GM19468 (cell line): ENCODE measurements around the gene TTC6.

ENCODE experiments used
- ATAC-seq: cut with Tn5 transposase; IDR thresholded peaks from one replicate; pipeline ENCODE4 v1.9.1; 2021; ENCODE audit warnings: mild to moderate bottlenecking, moderate library complexity, moderate number of reproducible peaks; ENCODE audit not compliant: unreplicated experiment; ENCODE audit errors: extremely low read depth

TTC6 gene

DNA sequence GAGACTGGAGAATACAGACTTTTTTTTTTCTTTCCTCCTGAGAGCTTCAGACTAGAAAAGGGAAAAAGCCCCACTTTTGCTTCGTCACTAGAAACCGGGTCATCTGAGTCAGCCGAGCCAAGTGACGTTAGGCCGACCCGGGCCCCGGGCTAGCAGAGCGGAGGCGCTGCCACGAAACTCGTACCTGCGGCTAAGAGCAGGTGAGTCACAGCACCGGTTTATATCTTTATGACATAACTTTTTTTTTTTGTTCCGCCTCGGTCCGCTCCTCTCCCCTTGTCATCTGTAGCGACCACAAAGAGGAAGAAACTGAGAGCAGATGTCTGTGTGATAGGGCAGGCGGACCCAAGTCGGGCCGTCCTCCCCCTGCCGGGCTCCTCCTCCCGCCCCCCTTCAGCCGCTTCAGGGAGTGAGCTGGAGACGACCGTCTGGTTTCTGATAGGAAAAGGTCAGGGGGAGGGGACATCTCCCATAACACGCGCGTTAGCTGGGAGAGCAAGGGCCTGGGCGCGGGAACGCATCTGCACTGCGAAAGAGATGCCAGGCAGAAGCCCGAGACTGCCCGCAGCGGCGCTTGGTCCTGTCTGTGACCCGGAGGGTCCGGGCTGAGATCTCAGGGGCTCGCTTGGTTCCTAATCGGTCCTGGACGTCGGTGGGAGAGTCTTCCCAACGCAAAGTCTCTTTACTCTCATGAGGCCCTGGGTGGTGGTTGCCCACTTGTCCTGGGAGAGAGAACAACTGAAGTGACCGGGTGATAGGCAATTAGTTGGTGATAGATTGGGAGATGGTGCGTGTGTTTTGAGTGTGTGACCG is 586 bp downstream of the TTC6 start:
- no peak for ATAC-seq

DNA sequence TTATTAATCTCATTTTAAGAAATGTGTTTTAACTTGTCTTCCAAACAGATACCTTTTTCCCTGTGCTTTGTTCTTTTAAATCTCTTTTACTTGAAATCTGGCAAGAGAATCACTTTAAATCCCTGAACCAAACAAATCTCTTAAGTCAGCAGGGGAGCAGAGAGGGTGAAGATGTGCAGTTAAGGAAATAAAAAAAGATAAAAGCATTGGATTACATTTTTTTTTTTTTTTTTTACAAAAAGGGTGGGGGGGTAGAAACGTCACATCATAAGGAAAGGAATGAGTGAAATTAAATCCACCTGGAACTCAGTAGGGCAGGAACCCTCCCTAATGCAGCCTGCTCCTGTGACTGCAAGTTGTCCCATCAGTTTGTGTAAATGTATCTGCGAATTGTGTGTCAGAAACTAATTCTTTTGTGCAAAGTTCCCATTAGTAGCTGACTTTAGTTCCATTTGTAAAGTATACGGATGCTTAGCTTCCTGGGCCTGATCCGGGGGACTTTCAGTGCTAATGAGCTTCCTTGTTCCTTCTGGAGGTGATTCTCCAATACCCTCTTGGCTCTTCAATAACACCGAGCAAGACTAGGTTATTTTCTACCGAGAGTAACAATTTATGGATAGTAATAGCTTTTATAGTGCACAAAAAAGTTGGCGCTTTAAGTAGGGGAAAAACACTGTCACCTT is 1.5 kb downstream of the TTC6 start:
- ATAC-seq: no peak

DNA sequence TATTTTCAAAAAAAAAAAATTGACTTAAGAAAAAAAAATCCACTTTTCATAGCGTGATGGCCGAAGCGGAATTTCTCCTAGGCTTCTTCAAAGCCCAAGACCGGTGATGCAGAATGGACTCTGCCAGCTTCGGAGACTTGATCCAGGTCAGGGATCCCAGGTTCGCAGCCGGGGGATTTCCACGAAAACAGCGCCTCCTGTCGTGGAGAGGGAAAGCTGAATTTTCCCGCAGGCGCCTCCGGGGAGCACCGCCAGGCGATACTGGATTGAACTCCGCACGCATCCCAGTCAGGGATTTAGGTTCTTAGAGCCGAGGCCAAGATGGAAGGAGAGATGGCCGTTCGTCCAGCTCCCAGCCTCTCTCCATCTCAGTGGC is 2.1 kb downstream of the TTC6 start:
- no peak for ATAC-seq

DNA sequence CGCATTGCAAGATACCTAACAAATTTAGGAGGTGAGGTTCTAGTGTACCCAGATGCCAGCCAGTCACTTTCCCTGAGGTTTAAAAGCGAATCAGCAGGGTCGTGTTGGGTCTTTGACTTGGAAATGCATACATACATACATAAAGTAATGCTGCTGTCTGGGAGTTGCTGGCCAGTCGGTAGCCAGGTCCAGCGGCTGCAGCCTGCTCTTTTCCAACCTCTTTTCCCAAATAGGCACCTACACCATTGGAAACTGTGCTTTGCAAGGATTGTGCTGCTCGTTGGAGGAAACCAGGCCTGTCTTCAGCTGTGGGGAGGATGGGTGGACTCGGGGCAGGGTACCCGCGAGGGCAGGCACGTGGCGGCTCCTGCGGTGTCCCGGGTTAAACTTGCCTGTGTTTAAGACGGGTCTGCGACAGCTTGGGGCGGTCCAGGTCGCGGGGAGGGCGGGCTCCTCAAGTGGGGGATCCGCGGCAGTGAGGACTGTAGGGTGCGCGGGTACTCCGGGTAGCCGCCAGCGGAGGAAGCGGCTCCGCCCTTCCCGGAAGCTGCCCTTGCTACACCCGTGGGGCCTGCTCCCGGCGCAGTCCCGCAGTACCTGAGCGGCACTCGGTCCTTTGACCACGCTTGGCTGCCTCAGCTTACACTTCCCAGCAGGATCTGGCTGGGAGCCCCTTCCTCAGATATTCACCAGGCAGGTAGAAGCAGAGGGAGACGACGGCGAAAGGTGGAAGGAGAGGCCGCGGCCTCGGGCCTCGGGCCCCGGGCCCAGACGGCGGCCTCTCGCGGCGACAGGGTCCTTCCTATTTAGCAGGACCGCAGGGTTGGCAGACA is 2.7 kb downstream of the TTC6 start:
- no peak for ATAC-seq

DNA sequence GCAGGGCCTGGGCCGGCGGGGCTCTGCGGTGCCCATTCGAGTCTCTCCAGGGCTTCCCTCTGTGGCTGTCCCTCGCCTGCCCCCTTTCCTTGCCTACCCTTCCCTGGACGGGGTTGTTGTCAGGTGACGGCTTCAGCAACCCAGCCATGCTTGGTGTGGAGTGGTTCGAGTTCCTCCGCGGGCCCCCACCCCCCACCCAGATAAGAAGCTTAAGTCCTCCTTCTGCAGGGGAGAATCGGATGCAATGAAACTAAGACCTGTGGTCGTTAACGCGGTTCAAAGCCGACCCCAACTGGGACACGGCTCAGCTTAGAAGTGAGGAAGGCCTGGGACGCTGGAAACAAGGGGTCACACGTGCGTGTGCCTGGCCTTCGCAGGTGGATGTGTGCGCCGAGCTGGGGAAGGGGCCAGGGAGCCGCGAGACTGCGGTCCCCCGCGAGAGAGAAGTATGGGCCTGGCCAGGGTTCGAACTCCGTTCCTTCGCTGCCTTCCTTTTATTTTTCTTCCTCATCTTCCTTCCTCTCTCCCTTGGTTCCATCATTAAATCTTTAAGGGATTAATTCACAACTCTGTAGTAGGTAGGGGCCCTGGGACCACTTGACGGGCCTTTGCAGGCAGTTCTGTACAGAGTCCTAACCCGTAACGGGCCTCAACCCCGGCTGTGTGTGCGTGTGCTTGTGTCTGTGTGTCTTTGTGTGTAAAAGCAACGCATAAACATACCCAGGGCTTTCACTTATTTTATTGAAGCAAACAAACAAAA is 3.5 kb downstream of the TTC6 start:
- ATAC-seq: no peak

DNA sequence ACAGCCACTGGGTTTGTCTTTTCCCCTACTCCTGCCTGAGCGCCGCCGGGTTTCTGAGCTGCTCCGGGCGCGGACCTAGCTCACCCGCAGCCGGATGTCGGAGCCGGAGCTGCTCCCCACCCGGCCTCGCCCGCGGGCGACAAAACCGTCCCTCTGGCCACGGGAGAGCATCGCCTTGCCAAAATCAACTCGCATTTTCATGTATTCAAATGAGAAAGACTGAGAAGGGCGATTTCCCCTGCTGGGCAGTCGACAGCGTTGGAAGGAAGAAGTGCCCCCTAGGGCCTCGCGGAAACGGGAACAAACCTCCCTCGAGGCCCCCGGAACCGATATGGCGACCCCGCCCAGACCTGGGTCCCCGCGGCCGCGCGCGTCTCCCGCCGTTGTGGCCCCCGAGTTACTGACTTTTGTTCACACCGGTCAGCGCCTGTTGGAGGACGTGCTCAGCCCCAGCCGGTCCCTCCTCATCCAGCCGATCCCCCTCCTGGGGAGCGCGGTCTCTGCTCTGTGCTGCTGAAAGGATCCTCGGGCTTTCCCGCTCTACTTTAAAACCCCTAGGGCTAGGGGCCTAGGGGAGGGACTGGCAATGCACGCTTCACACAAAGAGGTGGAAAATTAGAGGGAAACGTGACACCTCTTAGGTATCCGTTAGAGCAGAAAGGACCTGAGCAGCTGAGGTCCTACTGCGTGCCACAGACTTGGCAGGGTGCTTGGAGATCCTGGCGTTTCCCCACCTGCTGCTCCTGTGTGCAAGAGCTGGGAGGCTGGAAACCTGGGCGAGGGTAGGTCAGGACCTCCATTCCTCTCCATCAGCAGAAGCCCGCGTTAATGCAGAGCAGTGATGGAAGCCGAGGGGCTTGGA is 4.3 kb downstream of the TTC6 start:
- ATAC-seq: no peak

DNA sequence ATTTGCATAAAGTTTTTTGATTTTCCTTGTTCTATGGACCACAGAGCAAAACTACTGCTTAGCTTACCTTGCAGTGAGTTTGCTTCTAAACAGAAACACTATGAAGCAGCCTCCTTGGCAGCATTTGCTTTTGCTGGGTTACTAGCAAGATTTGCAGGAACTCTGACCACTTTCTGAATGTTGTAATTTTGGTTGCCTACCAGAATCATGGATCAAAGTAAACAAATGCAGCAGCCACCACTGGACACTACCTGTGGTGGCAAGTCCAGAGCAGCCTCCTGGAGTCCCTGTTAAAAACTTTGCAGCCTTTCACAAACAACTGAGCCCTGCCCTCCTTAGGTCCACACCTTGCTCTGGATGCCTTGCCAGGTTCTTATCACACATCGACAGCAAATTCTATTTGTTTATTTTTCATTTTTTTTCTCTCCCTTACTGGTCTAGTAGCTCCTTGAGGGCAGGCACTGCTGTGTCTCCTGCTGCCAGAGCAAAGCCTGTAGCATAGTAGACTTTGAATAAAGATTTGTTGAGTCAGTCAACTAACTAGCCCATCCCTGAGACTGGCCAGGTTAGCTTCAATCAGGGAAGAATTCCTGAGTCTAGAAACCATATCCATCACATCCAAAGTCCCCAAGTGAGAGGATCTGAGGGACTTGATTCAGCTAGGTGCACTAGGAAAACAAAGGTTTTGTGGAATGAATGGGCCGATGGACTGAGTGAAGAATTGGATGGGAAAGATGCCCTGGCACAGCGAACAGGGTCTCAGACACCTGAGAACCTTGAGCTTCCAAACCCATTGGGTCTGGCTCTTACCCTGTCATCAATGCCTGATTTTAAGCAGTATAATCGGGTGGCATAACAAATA is 5.7 kb downstream of the TTC6 start:
- no peak for ATAC-seq

DNA sequence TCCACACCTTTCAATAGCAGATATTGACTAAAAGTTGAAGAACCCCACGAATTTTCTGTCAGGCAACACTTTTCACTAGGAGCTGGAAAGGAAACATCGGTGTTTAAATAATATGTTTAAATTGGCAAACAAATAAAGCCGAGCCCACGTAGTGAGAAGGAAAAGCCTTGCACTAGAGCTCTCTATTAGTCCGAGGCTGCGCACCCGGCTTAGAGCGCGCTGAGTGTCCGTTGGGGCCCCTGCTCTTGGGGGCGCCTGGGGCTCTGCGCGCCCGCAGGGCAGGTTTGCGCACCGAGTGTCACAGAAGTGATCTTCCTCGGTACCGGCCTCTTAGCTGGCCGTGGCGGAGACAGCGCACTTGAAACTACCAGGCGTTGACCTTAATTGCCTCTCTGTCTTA is 6.4 kb downstream of the TTC6 start:
- ATAC-seq: no peak

DNA sequence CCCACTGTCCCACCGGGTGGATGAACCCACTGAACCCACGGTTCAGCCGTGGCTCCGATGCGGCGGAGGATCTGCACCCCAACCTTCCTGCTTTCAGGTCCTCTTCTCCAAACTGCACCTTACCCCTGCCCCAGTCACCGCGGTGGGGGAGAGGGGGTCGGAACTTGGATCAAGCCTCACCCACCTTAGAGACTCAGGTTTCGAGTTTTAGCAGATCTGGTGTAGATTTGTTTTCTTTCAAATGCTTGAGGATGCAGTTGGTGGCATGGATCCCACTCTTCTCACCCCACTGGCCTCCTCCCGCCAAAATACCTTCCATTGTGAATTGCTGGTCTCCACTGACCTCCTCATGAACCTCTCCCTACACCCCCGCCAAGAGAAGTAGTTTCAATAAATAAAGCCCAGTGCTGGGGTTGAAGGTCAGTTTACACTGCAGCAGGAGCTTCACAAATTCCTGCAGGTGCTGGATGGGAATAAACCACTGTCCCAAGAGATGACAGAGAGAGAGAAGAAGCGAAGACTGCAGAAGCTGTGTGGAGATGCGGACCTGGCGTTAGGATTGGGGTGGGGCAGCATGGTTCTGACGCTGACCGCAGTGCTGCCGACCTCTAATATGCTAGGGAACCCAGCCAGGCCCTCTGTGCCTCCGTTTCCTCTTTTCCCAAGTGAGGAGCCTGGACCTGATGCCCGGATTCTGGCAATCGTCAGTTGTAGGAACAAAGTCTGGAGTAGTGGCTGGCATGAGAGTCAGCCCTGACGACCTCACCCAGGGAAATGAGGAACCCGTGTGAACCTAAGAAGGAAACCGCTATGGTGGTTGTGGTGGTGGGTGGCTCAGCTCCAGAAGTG is 7.4 kb downstream of the TTC6 start:
- ATAC-seq: no peak

DNA sequence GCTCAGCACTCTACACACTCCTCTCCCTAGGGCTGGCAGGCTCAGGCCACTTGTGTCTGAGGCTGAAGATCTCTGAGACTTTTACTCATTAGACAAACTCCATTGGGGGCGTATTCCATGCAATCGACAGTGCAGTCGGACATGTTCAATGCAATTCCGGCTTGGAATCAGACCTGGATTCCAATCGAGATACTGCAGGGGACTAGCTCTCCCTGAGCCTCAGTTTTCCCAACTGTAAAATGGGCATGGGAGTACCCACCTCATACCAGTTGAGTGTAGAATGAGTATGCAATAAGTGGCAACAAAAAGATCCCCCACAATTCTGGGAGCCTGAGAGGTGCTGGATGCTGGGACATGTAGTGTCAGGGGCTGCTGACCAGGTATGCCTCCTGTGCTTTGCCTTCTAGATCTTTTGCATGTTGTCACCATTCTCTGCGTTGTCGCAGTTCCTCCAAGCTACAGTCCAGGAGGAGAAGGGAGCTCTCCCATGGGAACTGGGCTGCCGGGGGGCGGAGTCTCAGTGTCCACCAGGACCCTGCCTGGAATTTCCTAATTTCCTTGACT is 8.3 kb downstream of the TTC6 start:
- no peak for ATAC-seq

DNA sequence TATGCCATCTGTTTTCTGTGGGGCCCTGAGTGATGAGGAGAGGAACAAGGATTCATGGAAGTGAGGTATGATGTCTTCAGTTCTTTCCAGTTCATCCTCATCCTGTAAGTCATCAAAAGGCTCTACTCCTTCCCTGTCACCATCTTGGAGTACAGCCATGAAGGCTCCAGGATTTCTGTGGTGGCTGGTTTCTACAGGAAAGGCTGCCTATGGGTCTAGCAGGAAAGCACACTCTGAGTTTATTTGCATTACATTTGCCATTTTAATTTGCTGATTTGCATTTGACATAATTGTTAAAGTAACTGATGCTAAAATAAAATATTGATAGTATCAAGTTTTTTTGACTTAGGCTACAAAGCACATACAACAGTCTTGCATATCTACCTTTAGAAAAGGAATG is 11.2 kb downstream of the TTC6 start:
- no peak for ATAC-seq

DNA sequence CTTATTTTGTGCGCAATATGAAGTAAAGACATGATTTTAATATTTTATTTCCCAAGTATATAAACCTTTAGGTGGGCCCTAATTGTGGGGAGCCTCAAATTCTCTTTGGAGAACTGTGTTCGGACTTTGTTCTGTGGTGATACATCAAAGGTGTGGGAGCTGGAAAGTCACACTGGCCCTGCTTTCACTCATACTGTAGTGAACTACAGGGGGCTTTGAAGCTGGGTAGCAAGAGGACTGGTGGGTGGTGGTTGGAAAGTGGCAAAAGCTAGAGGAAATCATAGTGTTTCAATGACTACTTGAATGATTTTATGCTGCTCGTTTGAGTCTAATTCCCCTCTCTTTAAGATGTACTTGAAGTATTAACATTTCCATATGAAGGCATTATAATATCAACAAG is 13.2 kb downstream of the TTC6 start:
- ATAC-seq: no peak

DNA sequence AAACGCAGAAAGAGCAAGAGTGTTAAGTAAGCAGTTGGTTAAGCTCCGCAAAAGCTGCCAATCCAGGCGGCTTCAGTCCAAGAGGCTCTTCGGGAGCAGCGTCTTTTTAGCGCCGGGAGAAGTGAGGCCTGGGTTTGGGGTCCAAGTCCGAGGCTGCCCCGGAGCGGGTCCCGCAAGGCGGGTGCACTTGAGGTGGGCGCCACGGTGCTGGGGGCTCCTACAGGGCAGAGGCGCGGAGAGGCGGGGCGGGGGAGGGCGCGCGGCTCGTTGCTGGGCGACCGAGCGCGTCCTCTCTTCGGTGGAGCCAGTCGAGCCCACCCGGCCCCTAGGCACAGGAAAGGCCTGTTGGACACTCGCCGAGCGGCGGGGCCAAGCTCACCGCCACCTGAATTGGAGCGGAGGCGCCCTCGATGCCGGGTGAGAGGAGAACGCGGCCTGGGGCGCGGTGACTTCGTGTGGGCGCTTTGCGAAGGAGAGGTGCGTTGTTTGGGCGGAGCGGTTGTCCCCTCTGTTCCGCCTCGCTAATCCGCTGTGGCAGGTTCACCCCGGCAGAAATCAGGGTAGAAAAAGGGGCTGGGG is 15.6 kb downstream of the TTC6 start:
- ATAC-seq: no peak

DNA sequence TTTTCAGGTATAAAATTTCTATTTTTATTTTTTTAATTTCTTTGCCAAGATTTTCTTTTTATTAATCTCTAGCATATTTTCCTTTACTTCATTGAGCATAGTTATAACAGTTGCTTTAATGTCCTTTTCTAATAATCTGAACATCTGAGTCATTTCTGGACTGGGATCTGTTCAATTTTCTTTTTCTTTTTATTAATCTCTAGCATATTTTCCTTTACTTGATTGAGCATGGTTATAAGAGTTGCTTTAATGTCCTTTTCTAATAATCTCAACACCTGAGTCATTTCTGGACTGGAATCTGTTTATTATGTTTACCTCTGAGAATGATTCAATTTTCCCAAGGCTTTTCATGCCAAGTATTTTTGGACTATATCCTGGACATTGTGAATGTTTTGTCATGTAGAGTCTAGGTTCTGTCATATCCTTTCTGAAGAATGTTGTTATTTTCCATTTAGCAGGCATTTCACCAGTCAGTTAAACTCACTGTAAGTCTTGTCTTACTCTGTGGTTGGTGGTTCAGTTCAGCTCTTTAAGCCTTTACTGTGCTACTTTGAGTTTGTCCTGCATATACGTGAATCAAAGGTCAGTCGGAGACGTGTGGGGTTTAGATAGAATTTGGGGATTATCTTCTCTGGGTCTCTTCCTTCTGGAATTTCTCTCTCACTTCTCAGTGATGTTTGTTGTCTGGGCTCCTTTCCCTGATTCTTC is 20.3 kb downstream of the TTC6 start:
- ATAC-seq: no peak

DNA sequence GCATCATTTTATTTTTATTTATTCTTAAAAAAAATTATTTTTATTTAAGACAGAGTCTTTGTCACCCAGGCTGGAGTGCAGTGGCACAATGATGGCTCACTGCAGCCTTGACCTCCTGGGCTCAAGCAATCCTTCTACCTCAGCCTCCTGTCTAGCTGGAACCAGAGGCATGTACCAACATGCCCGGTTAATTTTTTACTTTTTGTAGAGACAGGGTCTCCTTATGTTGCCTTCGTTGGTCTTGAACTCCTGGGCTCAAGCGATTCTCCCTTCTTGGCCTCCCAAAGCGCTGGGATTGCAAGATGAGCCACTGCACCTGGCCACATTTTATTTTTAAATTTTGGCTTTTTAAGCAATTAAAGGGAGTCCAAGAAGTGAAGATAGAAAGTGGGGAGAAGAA is 21.4 kb downstream of the TTC6 start:
- no peak for ATAC-seq

DNA sequence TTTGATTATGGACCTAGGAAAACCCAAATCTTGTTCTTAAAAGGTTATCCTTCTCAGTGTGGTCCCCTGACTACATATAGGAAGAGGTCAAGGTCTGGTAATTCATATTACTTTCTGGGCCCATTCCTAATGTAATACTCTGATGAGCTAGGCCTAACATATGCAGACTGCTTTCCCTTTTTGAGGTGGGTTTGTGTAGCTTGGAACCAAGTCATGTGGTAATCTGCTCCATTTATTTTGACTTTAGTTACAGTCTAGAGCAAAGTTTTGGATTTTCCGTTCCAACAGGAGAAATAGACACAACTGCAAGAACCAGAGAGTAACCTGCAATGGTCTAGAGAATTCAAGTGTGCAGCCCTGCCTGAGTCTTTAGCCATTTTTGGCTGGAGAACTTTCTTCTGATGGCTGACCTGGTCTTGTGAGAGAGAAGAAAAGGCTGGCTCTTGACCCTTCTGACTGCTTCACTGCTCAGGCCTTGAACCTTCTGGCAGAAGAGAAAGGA is 22.5 kb downstream of the TTC6 start:
- ATAC-seq: no peak
